Stimulated activated CD8-positive, alpha-beta memory T cell treated with anti-CD3 and anti-CD28 coated beads, Interleukin-4, amount 100 ng/mL, for 1 hour (primary cell): ENCODE data around the gene ANXA9.

Experiments
- DNase-seq, 2 donors: peaks; one replicate each; pipeline ENCODE4 v3.0.0-alpha.2; 2020; ENCODE audit warnings: low read depth in 2 of 2, low spot score in 1 of 2

ANXA9 gene, protein sequence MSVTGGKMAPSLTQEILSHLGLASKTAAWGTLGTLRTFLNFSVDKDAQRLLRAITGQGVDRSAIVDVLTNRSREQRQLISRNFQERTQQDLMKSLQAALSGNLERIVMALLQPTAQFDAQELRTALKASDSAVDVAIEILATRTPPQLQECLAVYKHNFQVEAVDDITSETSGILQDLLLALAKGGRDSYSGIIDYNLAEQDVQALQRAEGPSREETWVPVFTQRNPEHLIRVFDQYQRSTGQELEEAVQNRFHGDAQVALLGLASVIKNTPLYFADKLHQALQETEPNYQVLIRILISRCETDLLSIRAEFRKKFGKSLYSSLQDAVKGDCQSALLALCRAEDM

DNA sequence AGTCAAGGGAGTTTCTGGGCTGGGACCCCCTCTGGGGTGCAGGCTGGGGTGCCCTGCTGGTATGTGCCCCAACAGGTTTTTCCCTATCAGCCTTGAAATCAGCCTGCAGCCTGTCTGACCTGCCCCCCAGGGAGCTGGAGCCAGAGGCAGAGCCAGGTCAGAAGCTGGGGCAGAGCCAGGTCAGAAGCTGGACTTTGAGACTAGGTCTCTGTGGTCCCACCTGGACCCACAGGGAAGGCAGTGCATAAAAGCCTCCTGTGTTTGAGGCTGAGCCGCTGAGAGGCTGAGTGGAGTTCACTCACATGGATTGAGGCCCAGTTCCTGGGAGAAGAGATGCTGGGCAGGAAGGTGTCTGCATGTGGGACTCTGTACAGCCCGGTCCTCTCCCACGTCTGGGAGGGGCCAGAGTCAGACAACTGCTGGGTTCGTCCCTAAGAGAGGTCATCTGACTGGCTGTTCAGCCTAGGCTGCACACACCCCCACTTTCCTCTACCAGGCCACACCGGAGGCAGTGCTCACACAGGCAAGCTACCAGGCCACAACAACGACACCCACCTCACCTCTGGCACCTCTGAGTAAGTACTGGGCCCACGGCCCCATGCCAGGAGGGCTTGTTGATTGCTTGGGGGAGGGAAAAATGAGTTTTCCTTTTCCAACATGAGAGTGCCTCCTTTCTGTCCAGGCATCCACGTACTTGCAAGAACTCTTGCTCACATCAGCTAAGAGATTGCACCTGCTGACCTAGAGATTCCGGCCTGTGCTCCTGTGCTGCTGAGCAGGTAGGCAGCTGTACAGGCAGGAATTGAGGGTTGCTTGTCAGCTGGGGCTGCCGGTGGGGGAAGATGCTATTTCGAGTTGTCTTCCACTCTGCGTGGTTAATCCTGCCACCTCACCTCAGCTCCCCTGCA, at the start of gene ANXA9:
TSS of gene ANXA9 (plus strand) at position 488 of the 908 bp plus-strand sequence. CDS start 814 bp downstream, outside the sequence.
- DNase-seq: no peak

DNA sequence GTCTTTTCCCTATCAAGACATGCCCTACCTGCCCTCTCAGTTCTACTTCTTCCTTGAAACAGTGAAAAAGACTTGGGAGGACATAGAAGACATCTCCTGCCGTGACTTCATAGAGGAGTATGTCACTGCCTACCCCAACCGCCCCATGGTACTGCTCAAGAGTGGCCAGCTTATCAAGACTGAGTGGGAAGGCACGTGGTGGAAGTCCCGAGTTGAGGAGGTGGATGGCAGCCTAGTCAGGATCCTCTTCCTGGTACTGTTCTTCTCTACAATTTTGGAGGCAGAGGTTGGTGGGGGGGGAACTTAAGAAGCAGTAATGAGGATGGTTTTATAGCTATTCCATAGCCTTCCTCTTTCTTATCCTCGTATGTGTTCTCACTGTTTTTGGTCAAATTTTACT, 37.2 kb upstream of the ANXA9 start:
- no peak for DNase-seq

DNA sequence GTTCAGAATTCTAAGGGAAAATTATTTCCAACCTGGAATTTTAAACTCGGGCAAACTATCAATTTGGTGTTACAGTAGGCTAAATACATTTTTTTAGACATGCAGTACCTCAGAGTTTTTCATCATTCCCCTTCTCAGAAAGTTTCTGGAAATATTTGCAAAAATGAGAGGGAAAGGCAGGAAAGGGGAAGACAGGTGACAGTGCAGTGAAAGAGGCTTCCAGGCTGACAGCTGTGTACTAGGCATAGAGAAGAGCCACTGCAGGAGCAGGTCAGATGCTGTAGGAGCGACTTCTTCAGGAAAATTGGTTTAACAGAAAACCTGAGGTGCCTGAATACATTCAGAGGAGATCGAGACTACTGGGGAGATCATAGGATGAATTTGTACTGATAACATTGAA, 27.4 kb upstream of the ANXA9 start:
- no peak for DNase-seq

DNA sequence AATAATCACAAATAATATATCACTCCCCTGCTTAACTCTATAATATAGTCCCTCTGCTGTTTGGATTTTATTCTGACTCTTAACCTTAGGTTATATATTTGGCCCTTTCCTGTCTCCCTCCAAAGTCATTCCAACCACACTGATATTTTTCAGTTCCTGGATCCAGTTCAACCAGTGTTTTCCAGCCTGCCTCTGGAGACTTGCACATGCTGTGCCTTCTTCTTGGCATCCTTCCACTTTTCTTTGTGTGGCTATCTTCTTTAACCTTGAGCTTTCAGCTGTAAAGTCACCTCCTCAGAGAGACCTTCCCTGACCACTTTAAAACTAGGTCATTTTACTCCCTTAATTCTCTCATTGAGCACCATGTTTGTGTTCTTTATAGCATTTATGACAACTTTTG, 26.8 kb upstream of the ANXA9 start:
- DNase-seq: no peak

DNA sequence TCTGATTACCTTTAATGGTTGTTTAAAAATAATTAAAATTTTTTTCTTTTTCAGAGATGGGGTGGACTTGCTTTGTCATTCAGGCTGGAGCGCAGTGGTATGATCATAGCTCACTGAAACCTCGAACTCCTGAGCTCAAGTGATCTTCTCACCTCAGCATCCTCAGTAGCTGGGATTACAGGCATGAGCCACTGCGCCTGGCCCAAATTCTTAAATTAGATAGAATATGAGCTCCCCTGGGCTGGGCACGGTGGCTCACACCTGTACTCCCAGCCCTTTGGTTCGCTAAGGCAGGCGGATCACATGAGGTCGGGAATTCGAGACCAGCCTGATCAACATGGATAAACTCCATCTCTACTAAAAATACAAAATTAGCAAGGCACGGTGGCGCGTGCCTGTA, 24.4 kb upstream of the ANXA9 start:
- DNase-seq: no peak

DNA sequence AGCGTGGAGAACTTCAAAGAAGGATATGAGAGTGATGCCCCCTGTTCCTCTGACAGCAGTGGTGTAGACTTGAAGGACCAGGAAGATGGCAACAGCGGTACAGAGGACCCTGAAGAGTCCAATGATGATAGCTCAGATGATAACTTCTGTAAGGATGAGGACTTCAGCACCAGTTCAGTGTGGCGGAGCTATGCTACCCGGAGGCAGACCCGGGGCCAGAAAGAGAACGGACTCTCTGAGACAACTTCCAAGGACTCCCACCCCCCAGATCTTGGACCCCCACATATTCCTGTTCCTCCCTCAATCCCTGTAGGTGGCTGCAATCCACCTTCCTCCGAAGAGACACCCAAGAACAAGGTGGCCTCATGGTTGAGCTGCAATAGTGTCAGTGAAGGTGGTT, 21.4 kb upstream of the ANXA9 start:
- no peak for DNase-seq

DNA sequence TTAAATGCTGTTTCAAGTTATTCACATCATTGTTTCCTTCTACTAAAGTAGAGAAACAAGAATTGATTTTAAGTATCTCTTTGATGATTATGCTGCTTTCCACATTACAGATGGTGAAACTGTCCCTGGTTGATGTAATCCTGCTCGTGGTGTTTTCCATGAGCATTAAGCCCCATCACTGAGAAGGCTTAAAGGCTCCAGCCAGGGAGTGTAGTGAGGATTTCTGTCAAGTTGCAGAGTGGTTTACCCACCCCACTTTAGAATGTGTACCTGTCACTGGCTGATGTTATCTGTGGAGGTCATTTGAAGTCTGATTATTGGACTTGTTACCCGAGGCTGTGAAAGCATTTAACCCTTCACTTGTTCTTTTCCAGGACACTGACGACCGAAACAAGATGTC, 20.3 kb upstream of the ANXA9 start:
- no peak for DNase-seq

DNA sequence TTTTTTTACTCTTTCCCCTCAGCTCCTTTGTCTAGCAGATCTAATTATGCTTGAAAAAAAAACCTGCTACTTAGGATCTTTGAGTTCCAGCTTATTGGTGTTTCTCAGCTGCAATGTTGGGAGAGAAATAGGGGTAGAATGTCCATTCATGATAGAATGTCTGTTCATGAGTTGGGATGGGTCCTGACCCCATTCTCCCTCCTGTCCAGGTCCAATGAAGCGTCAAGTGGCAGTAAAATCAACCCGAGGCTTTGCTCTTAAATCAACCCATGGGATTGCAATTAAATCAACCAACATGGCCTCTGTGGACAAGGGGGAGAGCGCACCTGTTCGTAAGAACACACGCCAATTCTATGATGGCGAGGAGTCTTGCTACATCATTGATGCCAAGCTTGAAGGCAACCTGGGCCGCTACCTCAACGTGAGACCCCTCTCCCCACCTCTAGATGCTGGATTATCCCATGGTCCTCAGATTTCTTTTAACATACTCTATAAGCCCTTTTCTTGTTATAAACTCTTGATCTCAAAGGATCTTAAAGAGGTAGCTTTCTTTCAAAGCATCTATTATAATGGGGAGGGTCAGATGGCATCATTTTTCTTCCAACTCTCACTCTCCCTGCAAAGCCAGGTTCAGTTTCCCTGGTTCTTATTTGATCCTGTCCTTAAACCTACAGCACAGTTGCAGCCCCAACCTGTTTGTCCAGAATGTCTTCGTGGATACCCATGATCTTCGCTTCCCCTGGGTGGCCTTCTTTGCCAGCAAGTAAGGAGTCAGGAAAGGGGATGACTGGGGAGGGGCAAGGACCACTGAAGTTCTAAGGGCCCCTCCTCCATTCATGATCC, 18.6 kb upstream of the ANXA9 start:
- DNase-seq: no peak

DNA sequence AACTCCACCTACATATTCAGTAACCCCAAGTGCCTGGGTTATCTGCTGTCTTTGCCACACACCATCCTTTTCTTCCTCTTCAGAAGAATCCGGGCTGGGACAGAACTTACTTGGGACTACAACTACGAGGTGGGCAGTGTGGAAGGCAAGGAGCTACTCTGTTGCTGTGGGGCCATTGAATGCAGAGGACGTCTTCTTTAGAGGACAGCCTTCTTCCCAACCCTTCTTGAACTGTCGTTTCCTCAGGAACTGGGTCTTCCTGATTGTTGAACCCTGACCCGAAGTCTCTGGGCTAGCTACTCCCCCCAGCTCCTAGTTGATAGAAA, 18.0 kb upstream of the ANXA9 start:
- DNase-seq: no peak

DNA sequence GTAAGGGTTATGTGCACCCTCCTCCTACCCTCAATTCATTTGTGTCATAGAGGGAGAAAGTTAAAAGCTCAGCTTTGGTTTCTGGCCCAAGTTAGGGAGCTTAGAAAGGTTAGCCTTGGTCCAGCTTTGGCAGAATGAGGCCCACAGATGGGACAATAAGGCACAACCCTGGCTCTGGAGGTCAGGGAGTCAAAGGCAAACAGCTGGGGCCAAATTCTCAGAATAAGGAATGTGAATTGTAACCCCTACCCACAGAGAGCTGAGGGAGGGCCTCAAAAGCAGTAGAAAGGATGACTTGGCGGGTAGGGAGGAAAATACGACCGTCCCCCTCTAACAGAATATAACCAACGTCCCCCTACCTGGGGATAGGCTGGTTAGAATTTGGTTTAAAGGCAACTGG, 16.5 kb upstream of the ANXA9 start:
- DNase-seq: no peak

DNA sequence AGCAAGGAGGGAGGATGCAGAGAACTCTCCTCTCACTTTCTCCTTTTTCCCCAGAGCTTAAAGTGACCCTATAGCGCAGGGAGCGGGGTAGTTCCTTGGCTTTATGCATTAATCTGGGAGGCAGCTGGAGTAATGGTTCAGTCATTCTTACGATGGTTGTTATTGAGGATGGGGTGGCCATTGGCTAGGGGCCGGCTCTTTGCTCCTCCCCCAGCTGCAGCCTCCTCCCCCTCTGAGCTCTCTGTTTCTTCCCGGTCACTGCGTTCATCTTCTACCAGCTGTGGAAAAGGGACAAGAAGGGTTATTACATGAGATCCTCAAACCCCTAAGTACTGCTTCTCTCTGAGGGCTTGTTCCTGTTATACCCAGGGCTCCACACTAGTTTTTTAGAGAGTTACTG, 16.1 kb upstream of the ANXA9 start:
- DNase-seq: no peak

DNA sequence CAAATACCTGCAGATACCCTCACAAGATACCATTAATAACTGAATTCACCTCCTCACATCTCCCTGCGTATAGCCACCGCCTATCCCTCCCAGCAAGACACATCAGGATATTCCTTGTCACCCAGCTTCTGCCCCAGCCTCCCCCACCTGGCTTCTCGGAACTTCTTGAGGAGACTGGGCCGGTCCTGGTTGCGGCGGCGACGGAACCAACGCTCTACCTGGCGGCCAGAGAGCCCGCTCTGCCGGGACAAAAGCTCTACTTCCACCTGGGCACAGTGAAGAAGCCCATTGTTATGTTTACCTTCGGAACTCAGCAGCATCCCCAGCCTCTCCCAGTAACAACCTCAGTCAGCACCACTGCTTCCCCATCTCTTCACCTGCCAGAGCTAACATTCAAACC, 14.2 kb upstream of the ANXA9 start:
- no peak for DNase-seq

DNA sequence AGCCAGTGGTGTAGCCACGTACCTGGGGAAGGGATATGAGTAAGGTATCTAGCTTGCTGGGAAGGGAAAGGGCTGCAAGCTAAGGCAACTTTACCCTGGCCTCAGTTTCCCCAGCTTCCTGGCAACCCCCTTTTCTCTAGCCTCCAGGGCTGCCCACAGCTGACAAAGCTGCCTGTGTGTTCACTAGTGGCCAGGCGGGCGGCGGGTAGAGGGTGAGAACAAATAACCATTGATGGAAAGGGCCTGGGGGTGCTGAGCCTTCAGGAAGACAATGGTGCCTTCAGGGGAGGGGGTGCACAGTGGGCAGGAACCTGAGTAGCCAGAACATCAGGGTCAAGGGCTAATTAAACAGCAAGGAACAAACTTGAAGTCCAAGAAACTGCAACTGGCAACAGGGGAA, 13.6 kb upstream of the ANXA9 start:
- no peak for DNase-seq

DNA sequence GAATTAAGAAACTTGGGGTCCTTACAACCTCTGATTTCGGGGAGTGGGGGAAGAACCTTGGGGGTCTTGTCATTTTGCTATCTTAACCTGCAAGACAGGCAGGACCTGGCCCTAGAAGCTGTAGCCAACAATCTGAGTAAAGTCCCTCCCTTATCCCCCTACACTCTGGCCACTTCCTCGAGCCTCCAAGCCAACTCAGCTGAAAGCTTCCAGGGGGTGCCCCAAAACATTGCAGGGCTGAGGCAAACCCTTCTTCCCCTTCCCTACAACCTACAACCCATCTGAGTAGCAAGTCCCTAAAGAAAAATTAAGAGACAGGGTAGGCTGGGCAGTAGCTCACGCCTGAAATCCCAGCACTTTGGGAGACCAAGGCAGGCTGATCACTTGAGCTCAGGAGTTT, 12.5 kb upstream of the ANXA9 start:
- no peak for DNase-seq

DNA sequence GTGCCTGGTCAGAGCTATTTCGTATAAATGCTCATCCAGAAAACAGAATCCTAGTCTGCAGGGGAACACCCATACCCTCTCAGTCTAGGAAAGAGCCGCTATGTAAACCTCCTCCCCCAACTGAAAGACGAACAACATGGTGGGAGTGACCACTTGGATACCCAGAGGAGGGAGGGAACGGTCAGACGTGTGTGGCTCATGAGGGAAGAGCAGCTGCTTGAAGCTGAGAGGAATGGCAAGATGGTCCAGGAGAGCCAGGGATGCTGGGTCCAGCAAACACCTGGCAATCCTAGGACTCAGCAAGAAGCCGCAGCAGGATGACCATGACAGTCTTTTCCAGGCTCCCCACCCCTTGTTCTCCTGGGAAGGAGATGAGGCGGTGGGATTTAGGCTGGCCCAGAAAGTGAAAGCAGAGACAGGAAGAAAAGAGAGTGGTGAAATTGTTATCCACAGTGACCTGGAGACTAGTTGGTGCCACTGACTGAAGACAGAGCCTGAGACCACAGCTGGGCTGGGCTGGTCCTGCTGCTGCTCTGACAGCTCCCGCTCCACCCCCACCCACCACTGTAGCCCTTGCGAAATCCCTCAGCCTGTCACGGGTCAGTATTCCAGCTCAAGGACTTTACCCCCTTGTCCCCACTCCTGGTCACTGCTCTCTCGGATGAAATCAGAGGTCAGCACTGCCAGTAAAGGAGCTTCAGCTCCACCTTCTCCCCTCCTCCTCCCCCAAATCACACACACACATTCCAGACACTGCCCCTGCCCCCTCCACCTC, 11.1 kb upstream of the ANXA9 start:
- no peak for DNase-seq

DNA sequence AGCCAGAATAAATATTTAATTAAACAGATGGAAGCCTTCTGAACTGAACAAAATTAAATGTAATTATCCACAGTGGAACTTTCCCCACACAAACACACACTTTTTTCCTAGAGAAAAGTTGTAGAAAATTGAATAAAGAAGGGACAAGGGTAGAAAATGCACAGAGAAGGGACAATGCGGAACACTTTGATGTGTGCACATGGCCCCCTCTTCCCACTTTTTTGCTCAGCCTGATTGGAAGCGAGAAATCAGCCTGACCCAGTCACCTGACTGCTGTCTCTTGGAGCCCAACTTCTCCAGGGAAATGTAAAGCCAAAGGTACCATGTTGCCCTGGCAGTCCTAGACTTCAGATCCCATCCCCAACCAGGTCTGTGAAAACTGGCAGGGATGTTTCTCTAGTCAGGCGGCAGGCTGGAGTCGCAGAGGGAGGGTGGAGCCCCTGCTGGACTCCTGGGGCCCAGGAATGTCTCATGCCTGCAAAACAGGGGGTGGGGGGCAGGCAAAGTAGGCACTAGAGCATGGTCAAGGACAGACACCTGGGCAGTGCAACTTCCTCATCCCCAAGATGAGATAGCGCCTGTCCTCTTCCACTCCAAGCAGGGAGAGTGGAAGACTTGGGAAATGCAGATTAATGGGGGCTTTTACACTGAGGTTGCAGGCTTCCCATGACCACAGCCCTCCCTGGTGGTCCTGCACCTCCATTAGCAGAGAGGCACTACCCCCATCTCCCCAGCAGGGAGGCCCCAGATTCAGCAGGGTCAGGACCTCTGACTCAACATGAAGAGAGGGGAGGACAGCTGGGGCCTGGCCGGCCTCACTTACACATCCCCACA, 10.3 kb upstream of the ANXA9 start:
- DNase-seq: no peak

DNA sequence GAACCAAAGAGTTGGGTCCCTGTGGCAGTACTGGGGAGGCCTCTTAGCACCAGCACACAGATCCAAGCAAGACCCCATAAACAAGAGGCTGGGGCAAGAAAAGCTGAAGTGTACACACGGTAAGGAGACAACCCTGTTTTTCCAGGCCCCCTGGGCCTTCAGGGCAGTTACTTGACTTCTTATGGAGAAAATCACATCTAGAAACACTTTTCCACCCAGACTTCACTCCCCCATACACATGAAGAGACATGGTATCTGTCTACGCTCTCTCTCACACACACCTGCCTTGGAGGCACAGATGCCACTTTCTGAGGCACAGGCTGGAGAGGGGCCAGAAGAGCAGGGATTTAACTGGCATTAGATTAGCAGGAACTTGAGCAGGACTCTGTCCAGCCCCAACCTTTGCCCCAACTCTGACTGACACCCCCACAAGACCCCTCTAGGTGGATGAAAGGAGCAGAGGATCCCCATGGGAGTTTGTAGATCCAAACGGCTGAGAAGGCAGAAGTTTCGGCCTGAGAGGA, 9.6 kb upstream of the ANXA9 start:
- DNase-seq: no peak

DNA sequence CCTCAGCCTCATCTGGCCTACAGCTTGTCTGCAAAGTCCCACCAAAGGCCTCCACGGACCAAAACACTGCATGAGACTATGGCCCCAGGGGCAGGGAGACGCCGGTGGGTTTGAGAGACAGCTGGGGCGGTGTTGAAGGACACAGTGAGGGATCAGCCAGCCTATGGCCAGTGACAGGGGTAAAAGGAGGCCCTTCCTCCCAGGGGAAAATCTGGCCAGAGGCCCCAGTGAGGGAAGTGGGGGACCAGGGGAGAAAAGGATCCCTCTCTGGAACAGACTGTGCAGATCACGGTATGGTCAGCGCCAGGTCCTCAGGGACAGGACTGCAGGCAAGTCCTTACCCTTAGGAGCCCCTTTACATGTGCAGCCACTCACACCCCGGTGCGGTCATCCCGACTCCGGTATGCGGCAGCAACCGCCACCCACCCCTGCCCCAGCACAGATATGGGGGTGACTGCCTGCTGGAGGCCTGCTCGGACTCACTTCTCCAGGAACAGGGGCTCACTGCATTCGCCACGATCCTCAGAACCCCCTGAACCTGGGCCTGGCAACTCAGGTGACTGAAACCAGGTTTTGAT, 8.7 kb upstream of the ANXA9 start:
- no peak for DNase-seq

DNA sequence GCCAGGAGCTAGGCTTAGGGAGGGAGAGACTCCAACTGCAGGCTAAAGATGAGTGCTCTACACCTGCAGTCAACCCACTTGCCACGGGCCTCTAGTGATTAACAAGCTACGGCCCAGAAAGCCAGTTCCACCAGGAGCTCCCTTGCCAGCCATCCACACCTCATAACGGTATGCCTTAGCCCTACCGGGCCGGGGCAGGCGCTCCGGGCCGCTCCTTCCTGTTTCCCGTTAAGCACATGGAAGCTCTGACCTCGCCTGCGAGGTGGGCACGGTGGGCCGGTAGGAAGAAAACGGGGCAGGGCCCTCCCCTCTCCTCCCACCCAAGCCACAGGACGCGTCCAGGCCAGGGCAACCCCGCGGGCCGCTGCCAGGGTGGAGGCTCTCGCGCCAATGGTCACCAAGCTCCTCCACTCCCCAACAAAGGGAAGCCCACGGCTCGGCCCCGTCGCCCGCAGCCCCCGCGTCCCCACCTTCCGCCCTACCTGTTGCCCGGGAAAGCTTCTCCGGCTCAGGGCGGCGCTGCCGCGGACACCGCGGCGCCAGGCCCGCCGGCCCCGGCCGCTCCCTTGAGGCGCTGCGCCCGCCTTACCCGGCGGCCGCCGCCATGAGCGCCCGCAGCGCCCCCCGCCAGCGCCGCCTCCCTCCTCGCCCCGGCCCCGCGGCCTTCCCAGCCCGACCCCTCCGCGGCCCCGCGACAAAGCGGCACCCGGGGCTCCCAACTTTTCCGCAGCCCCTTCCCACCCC, 8.1 kb upstream of the ANXA9 start:
- no peak for DNase-seq
